ENCODE data around the gene FBXO4.

The FBXO4 gene

DNA sequence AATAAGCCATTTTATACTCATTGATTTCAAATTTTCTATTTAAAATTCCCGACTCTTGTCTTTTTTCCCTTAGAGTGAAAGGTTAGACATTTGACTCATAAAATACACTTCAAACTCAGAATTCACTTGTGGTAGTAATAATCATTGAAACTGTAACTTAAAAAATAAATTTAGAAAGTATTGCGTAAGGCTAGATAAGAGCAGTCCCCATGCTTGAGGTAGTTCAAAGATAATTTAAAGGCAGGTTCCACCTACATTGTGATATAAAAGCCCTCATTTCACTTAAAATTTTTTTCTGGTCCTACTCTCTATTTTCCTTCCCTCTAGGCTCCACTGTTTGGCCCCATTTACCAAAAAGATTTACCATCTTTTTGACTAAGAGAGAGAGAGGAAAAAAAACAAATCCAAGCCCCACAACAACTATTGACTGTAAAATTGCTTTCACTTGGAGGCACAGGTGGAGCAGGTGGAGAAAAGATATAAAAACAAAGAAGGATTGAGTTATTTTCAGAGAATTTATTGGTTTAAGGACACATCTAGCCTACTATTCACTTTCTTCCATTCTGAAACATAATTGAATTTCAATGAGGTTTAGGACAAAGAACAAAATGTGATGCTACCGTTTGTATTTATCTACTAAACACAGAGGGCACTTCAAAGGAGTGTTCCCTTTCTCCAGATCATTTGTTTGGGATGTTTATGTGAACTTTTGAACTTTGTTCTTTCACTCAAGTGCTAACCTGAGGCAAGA lies 61.0 kb downstream of the FBXO4 start:
- DNase-seq: no peak
